NAMALWA (cell line): ENCODE data around the gene ENPP7.

Source experiments
- DNase-seq: peaks from one replicate; pipeline ENCODE4 v3.0.0-alpha.2; 2015; ENCODE audit warnings: low spot score

Gene ENPP7

DNA sequence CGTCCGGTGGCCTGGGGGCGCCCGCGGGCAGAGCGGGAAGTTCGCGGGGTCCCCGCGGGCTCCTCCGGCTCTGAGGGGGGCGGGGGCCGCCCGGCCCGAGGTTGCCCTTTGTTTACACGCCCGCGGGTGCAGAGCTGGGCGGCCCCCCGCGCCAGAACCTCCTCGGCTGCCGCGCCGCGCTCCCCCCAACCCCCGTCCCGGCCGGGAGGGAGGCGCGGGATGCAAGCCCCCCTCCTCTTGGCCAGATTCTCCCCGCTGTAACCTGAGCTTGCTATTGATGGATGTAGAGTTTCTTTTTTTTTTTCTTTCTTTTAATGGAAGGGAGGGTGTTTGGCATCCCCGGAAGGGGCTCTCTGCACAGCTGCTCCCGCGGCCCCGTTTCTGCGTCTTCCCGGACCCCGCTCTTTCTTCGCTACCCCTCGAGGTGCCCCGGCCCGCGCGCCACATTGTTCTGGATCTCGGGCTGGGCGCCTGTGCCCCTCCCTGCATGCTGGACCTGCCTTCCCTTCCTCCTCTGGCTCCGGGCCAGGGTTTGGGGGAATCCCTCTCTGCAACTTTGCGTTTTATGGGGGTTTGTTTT lies 47.9 kb downstream of the ENPP7 start:
- peak; percentile 66 for DNase-seq

GRCh38 chr17:79779084-79779529 lies 48.4 kb downstream of the ENPP7 start:
- no peak for DNase-seq

- DNase-seq, result no peak
These were observed 49.1 kb downstream of the ENPP7 start for GRCh38 chr17:79779661-79780365.

DNA sequence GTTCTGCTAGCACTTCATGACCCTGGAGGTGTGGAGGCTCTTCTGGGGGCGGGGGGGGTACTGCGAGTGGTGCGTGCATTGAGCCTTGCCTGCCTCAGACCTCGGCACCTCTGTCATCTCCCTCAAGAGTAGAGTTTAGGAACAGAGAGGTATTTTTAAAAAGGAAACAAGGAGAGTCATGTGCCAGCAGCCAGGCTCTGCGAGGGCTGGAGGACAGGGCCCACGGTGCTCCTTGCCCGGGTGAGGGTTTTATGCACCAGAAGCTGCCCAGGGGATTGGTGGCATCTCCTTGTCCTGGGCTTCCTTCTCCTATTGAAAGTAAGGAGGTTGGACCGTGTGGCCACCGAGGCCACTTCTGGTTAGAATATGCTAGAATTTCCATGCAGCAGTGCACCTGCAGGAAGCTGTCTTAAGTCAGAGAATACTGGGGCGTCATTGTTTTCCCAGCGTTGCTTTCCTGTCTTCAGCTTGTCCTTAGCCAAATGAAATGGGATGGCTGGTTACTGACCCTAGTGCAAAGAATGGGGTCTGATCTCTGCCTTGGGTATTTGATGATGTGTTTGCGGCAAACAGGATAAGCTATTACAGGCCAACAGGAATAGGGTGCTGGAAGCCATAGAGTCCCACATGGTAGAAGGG lies 50.4 kb downstream of the ENPP7 start:
- DNase-seq, result no peak

DNA sequence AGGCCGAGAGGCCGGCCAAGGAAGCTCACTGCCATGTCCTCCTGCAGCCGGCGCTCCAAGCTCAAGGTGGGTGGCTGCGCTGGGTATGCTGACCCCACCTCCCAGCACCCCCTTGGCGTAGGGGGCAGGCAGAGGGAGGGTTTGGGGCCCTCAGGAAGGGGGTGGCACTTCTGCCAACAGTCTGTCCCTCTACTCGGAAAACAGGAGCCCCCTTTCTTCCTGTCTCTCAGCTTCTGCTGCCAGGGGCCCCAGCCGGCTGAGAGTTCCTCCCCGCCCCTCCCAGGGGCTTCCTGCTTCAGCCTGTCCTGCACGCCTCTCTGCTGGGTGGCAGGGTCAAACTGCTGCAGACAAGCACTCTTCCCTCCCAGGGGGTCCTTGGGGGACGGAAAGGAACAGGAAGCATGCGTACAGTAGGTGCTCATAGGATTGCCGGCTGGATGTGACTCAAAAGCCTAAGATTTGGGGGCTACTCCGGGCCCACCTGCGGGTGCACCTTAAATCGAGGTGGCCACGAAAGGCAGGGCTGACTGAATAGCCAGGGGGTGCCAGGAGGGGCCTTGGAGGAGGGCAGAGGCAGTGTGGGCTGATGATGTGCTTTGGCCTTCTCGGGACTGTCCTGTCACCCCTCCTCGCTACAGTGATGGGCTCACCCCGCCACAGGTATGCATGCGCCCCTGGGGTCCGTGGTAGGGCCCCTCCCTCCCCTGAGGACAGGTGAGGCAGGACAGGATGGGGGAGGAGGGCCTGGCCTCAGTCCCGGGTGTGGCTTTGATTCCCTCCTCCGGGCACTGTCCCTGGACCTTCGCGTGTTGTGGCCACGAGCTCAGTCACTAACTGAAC lies 51.2 kb downstream of the ENPP7 start:
- DNase-seq, result no peak

GRCh38 chr17:79783891-79784290 lies 53.1 kb downstream of the ENPP7 start:
- DNase-seq, result no peak

DNA sequence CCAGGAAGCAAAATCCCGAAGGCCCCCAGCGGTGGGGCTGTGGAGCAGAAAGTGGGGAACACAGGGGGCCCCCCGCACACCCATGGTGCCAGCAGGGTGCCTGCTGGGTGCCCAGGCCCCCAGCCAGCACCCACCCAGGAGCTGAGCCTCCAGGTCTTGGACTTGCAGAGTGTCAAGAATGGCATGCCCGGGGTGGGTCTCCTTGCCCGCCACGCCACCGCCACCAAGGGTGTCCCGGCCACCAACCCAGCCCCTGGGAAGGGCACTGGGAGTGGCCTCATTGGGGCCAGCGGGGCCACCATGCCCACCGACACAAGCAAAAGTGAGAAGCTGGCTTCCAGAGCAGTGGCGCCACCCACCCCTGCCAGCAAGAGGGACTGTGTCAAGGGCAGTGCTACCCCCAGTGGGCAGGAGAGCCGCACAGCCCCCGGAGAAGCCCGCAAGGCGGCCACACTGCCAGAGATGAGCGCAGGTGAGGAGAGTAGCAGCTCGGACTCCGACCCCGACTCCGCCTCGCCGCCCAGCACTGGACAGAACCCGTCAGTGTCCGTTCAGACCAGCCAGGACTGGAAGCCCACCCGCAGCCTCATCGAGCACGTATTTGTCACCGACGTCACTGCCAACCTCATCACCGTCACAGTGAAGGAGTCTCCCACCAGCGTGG lies 53.7 kb downstream of the ENPP7 start:
- DNase-seq, result no peak

DNA sequence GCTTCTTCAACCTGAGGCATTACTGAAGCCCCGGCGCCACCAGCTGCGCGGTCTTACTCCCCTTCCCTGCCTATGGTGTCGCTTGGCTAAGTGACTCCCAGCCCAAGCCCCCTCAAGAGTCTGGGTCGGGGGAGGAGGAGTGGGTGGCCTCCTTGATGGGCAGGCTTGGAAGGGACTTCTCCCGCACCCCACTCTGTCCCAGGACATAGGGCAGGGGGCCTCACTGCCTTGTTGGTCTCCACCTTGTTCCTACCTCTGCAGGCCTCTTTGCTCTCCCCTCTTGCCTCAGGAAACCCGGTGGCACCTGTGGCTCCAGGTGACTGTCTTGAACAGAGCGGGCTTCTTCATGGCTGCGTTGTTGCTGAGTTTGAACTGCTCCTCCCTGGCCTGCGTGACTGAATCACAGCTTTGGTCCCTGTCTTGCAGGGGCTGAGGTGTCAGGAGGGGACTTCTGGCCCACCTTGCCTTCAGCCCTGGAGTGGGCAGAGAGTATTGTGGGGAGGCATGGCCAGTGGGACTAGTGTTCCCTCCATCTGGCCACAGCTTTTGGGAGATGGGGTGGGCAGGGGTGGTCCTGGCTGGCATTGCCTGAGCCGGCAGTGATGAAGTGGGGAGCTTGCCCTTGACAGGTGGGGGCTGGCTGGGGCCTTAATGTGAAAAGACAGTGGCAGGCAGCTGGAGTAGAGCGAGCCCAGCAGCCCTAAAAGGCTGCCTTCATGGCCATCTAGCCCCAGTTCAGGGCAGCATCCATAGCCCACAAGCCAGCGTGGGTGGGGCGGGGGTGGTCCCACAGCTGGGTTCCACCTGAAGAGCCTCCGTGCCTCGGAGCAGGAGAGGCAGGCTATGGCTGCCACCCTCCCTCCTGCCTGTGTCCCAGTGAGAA lies 54.5 kb downstream of the ENPP7 start:
- no peak for DNase-seq

DNA sequence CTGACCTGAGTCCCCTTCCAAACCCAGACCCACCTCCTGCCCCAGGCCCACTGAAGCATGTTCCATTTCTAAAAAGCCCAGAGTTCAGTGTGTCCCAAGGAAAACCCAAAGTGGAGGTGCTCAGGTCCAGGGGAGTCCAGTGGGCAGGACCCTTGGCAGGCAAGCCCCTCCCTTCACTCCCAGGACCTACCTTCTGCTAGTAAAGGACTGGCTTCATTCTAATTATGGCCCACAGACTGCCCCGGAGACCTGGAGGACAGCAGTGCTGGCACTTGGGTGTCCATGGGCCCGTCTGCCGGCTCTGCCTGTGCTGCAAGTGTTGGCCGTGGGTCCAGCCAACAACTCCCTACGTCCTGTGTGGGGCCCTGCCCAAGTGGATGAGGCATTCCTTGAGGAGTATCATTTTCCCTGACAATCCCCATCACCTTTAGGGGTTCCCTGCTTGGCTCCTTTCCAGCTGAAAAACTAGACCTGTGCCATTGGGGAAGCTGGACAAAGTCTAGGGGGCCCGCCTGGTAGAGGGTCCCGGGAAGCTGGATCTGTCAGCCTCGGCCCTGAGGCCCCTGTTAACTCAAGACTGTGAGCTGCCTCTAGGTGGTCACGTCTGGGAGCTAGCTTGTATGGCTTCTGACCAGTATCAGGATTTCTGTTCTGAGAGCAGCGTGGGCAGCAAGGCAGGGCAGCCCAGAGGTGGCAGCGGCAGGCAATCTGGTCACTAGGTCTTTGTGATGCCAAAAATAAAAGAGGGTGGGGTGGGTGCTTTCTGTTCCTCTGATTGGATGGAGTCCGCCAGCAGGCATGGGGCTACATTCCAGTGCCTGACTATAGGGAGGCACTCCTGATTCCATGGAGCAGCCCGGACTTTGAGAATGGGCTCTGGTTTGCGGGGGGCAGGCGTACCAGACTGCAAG lies 55.4 kb downstream of the ENPP7 start:
- DNase-seq, result no peak

DNA sequence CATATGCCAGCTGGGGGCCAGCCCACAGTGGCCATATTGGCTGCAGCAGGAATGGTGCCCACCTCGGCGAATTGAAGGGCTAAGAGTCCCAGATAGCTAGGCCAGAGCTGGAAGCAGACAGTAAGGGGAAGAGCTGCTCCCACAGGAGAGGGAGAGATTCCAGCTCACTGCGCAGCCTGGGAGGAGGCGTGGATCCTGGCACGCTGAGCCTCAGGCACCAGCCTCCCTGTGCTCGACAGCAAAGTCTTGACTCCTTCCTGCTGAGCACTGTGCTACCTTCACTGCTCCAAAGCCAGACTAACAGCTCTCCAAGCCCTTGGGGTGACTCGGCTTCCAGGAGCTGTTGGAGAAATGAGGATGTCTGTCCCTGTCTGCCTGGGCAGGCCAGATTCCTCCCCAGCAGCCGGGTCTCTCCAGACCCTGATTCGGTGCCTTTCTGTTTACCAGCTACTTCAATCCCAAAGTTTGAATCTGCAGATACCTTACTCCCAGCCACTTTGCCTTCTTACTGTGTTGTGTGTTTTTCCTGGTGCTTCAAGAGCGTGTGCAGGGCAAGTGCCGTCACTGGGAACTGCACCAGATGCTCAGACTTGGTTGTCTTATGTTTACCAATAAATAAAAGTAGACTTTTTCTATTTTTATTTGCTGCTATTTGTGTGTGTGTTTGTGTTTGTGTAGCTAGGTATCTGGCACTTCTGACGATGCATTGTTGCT lies 56.3 kb downstream of the ENPP7 start:
- DNase-seq, result no peak

DNA sequence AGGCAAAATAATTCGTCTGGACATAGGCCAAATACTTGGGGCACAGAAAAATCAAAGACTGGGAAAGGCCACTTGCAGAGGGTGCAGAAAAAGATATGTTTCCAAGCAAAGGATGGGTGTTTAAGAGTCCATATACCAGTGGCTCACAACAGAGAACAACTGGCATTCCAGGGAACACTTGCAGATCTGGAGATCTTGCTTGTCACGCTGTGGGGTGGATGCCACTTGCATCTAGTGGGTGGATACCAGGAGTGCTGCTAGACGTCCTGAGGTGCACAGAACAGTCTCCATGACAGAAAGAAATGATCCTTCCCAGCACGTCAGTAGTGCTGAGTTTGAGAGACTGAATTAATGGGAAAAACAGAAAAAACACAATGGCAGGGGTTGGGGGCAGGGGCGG lies 57.7 kb downstream of the ENPP7 start:
- DNase-seq, result no peak

- DNase-seq, result no peak
These were observed 58.5 kb downstream of the ENPP7 start for GRCh38 chr17:79788989-79789942.

GRCh38 chr17:79789943-79790804 lies 59.4 kb downstream of the ENPP7 start:
- DNase-seq, result peak; percentile 41

- no peak for DNase-seq
These were observed 60.3 kb downstream of the ENPP7 start for GRCh38 chr17:79790805-79791734.

DNA sequence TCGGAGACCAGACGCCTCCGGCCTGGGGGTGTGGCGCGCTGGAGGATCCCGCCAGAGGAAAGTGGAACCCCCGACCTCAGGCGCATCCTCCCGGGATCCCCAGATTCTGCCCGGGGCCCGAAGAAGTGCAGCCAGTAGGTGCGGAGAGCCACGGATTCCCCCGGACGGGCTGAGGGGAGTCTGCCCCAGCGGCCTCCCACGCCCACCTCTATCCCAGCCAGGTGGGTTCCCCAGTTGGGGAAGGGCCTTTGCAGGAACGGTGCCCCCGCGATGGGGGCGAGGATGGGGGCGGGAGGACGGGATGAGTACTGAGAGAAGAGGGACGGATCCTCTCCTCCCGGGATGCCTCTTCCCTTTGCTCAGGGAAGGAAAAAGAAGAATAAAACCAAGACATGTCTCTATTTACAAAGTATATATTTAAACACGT lies 61.0 kb downstream of the ENPP7 start:
- DNase-seq, result no peak
